Esophagus squamous epithelium (tissue), 5 donors: Measurements from ENCODE around the gene CAMK2N1. TPM values are rescaled to one million over a fixed set of nuclear protein-coding genes. Genes with fewer than 3 reads are reported as not detected.

Experiments used
- DNase-seq: peaks from one replicate; lab custom pipeline; 2025; lab: John Stamatoyannopoulos, UW
- H3K27ac ChIP-seq, 4 donors: fragments of 200-600 bp; sonication (generic); one replicate each; pipeline ENCODE4 v1.5.1; 2016 to 2019; ENCODE audit warnings: mild to moderate bottlenecking in 1 of 4
- H3K27me3 ChIP-seq, 4 donors: fragments of 200-600 bp; sonication (generic); 1 replicate in 3 of 4; 2 replicates in 1 of 4; pipeline versions ENCODE4 v1.5.1 to v1.6.0; 2017 to 2021; ENCODE audit warnings: antibody characterized with exemption in 1 of 4
- H3K36me3 ChIP-seq, 3 donors: fragments of 200-600 bp; sonication (generic); one replicate each; pipeline ENCODE4 v1.5.1; 2016 to 2019
- H3K4me1 ChIP-seq, 3 donors: fragments of 200-600 bp; sonication (generic); one replicate each; pipeline ENCODE4 v1.5.1; 2017 to 2019
- H3K4me3 ChIP-seq, 4 donors: fragments of 200-600 bp; sonication (generic); 1 replicate in 3 of 4; 2 replicates in 1 of 4; pipeline ENCODE4 v1.5.1; 2016 to 2019; ENCODE audit warnings: mild to moderate bottlenecking in 2 of 4, moderate library complexity in 1 of 4
- H3K9me3 ChIP-seq, 3 donors: fragments of 200-600 bp; sonication (generic); one replicate each; pipeline ENCODE4 v1.5.1; 2016 to 2019
- CTCF ChIP-seq, 6 experiments: fragments of 450-650 bp in 4 of 6; fragments of 200-600 bp in 2 of 6; sonication (generic) in 2 of 6; IDR thresholded peaks; one replicate each; pipeline ENCODE4 v1.5.1; 2016 to 2019; ENCODE audit warnings: antibody characterized with exemption in 6 of 6, mild to moderate bottlenecking in 4 of 6, moderate library complexity in 4 of 6
- POLR2A ChIP-seq, 4 donors: fragments of 450-650 bp; IDR thresholded peaks; one replicate each; pipeline ENCODE4 v1.6.1; 2017; ENCODE audit warnings: antibody characterized with exemption in 4 of 4, mild to moderate bottlenecking in 4 of 4, moderate library complexity in 3 of 4
- WGBS, 2 donors: methylation state at CpG; one replicate each; pipeline ENCODE4 v1.1.5; 2018; 5-methylcytosine and 5-hydroxymethylcytosine counted together
- intact Hi-C: fragments of 100-400 bp; cut with DNase I; formaldehyde crosslinking; loops from one replicate; pipeline ENCODE4 v1.15.0; 2022
- total RNA-seq, 4 donors: library from RNA; depleted of rRNA; stranded (reverse); fragments of >200 nt; gene quantifications; one replicate each; pipeline ENCODE4 v1.1.0, GENCODE V29; 2016
- donor health status: DM: yes; HTN: yes; CAD: no.

CAMK2N1 gene
- total RNA-seq, 4 donors from 2014 or later, result 3.1 to 12.8 (median 6.8) TPM

- Histone ChIP-seq H3K27ac (no peak overlapping the region), H3K9me3 (no peaks in the 10 kb centered on the region), H3K27me3 (peaks cover 6 to 99% (median 13%) of the 10 kb centered on the region in 4 donors), H3K36me3 (no peaks in the 10 kb centered on the region), H3K4me3 (no peak overlapping the region), H3K4me1 (peaks cover 13 to 50% (median 24%) of the 10 kb centered on the region in 3 donors)
- TF ChIP-seq CTCF (IDR thresholded peaks at IDR 0.05) (no peak), POLR2A (IDR thresholded peaks at IDR 0.05) (no peak)
- intact Hi-C loops, result no loop called here
- WGBS, 2 donors, result 46 to 58% methylated on average over 2 to 8 of the region's 10 CpGs
- no peak for DNase-seq
Measured at GRCh38 chr1:20481643-20482498, 4.1 kb downstream of the CAMK2N1 start.

- H3K4me1 ChIP-seq, result peaks cover 19 to 50% (median 21%) of the 10 kb centered on the region in 3 donors
- H3K27me3 ChIP-seq, result peaks cover under 1 to 99% (median 17%) of the 10 kb centered on the region in 4 donors
- WGBS, 2 donors, result 42 to 71% methylated on average over 5 to 7 of the region's 7 CpGs
- H3K36me3 ChIP-seq, result no peaks in the 10 kb centered on the region
- H3K4me3 ChIP-seq, result no peak overlapping the region
- no peak for DNase-seq
- intact Hi-C loops, result no loop called here
- H3K9me3 ChIP-seq, result no peaks in the 10 kb centered on the region
- no peak overlapping the region for H3K27ac ChIP-seq
- TF ChIP-seq POLR2A (IDR thresholded peaks at IDR 0.05) (no peak), CTCF (IDR thresholded peaks at IDR 0.05) (no peak)
Measured at GRCh38 chr1:20480951-20481617, 4.9 kb downstream of the CAMK2N1 start.

GRCh38 chr1:20480243-20480944 lies 5.6 kb downstream of the CAMK2N1 start:
- Histone ChIP-seq H3K4me3 (no peak overlapping the region), H3K4me1 (peaks cover 19 to 45% (median 19%) of the 10 kb centered on the region in 3 donors), H3K36me3 (no peaks in the 10 kb centered on the region), H3K9me3 (no peaks in the 10 kb centered on the region), H3K27ac (no peak overlapping the region), H3K27me3 (peaks cover 0 to 99% (median 17%) of the 10 kb centered on the region in 4 donors)
- WGBS, 2 donors, result 60 to 77% methylated on average over 10 of the region's 10 CpGs
- no peak for TF ChIP-seq POLR2A (IDR thresholded peaks at IDR 0.05)
- TF ChIP-seq CTCF (IDR thresholded peaks at IDR 0.05), result no peak
- no peak for DNase-seq
- intact Hi-C loops, result no loop called here

- Histone ChIP-seq H3K27ac (no peak overlapping the region), H3K4me1 (peaks cover 15 to 40% (median 16%) of the 10 kb centered on the region in 3 donors)
- intact Hi-C loops, result no loop called here
Measured at GRCh38 chr1:20479840-20480239, 6.2 kb downstream of the CAMK2N1 start.

More at GRCh38 chr1:20479840-20480239, 6.2 kb downstream of the CAMK2N1 start:
- 72 to 85% methylated on average over 4 of the region's 4 CpGs for WGBS, 2 donors
- TF ChIP-seq CTCF (IDR thresholded peaks at IDR 0.05), result no peak
- TF ChIP-seq POLR2A (IDR thresholded peaks at IDR 0.05), result no peak
- no peak for DNase-seq
- Histone ChIP-seq H3K36me3 (no peaks in the 10 kb centered on the region), H3K27me3 (peaks cover 0 to 100% (median 15%) of the 10 kb centered on the region in 4 donors), H3K9me3 (no peaks in the 10 kb centered on the region), H3K4me3 (no peak overlapping the region)
